ENCODE measurements around the gene CPD. TPM values are rescaled to one million over a fixed set of nuclear protein-coding genes. Genes with fewer than 3 reads are reported as not detected.

The CPD gene
- total and polyA plus RNA-seq, 9 of the 15 experiments (the other 6 are each of a cell fraction or from before 2014, with no cell fraction given) = 4.5 to 24.4 (median 20.4) TPM

- no peak for TF ChIP-seq SFPQ (IDR thresholded peaks at IDR 0.05; ENCODE audit: low read depth, low read length)
- no peak for TF ChIP-seq SMAD4 (CRISPR knock-in tag; conservative IDR thresholded peaks at IDR 0.05)
- no peak for TF ChIP-seq RNF2 (IDR thresholded peaks at IDR 0.05)
- no peak for TF ChIP-seq MYC (IDR thresholded peaks at IDR 0.05; ENCODE audit: low read depth, low read length)
- no peak for TF ChIP-seq MYC (CRISPR knock-in tag; IDR thresholded peaks at IDR 0.05; ENCODE audit: borderline replicate concordance, low read depth)
- TF ChIP-seq SREBF2 (CRISPR knock-in tag; IDR thresholded peaks at IDR 0.05) = no peak
- no peak for TF ChIP-seq HCFC1 (IDR thresholded peaks at IDR 0.05; ENCODE audit: low read depth, low read length)
- no peak for TF ChIP-seq HEY1 (CRISPR knock-in tag; IDR thresholded peaks at IDR 0.05; ENCODE audit: borderline replicate concordance)
- no peak for TF ChIP-seq ZSCAN32 (CRISPR knock-in tag; IDR thresholded peaks at IDR 0.05)
- no peak for TF ChIP-seq RBFOX2 (IDR thresholded peaks at IDR 0.05; ENCODE audit: low read depth, low read length)
- no peak for TF ChIP-seq XRCC4 (IDR thresholded peaks at IDR 0.05; ENCODE audit: extremely low read depth, insufficient read depth, insufficient read length)
Measured at GRCh38 chr17:30334421-30334820, 44.3 kb upstream of the CPD start (continued).
